Measurements from ENCODE around the gene RAVER1. TPM values are rescaled to one million over a fixed set of nuclear protein-coding genes. Genes with fewer than 3 reads are reported as not detected.

RAVER1 gene
- total and polyA plus RNA-seq, 4 donors: 7.9 to 24.0 (median 17.2) TPM

DNA sequence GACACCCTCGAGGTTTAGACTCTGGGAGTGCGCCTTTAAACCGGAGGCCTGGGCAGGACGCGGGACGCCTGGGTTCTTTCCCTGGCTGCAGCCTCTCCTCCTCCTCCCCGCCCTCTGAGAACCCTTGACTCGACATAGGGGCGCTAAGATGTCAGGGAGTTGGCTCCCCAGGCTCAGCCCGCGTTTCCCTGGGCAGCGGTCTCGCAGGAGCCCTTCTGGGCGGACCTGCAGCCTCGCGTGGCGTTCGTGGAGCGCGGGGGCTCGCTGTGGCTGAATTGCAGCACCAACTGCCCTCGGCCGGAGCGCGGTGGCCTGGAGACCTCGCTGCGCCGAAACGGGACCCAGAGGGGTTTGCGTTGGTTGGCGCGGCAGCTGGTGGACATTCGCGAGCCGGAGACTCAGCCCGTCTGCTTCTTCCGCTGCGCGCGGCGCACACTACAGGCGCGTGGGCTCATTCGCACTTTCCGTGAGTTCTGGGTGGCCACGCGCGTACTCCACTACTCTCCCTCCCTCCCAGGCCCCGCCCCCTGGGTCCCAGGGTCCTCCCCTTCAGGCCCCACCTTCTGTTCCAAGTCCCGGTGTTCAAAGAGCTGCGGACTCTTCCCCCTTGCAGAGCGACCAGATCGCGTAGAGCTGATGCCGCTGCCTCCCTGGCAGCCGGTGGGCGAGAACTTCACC is 42.3 kb downstream of the RAVER1 start:
- peak; percentile 32 for ATAC-seq (ENCODE audit: low FRiP score)
- DNase-seq: peak in 1 of 2 donors; percentile 82
- Histone ChIP-seq H3K27ac (ENCODE audit: low read depth in 1 of 2, low read length in 2 of 2) (no peak overlapping the region), H3K36me3 (ENCODE audit: control insufficient read depth in 1 of 2, insufficient read depth in 2 of 2, low read length in 1 of 2) (no peaks in the 10 kb centered on the region), H3K27me3 (ENCODE audit: control insufficient read depth in 1 of 2, insufficient read depth in 2 of 2, low read length in 1 of 2) (no peaks in the 10 kb centered on the region), H3K4me1 (ENCODE audit: control insufficient read depth in 1 of 2, insufficient read depth in 2 of 2, low read length in 2 of 2) (no peaks in the 10 kb centered on the region), H3K9me3 (ENCODE audit: control insufficient read depth, low read length) (no peaks in the 10 kb centered on the region), H3K4me3 (ENCODE audit: low read length in 2 of 2) (no peak overlapping the region)
- WGBS, 2 donors: 1% methylated on average over 57 of the region's 57 CpGs
- intact Hi-C loops (cut with DNase I): no loop called here

DNA sequence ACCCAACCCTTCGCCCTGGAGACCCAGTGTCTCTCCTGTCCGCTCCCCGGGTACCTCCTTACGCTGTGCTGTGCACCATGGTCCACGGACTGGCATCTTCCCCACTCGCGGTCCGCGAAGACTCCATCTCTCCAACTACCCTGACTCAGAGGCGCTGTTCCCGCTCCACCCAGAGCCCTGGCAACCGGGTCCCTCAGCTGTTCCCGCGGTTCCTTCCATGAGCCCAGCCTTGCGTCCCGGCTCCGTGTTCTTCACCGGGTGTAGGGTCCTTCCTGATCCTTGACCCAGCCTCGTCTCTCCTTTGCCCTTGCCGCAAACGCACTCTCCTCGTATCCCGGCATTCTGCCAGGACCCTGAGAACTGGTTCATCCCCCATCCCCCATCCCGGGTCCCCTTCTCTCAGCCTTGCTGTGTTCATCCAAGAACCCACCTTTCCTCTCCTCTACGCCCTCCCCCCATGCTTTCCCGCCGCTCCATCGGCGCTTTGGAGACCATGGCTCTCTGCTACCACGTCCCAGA is 42.9 kb downstream of the RAVER1 start:
- intact Hi-C loops (cut with DNase I): no loop called here
- Histone ChIP-seq H3K27ac (ENCODE audit: low read depth in 1 of 2, low read length in 2 of 2) (no peak overlapping the region), H3K9me3 (ENCODE audit: control insufficient read depth, low read length) (no peaks in the 10 kb centered on the region), H3K4me1 (ENCODE audit: control insufficient read depth in 1 of 2, insufficient read depth in 2 of 2, low read length in 2 of 2) (no peaks in the 10 kb centered on the region), H3K4me3 (ENCODE audit: low read length in 2 of 2) (no peak overlapping the region), H3K27me3 (ENCODE audit: control insufficient read depth in 1 of 2, insufficient read depth in 2 of 2, low read length in 1 of 2) (no peaks in the 10 kb centered on the region), H3K36me3 (ENCODE audit: control insufficient read depth in 1 of 2, insufficient read depth in 2 of 2, low read length in 1 of 2) (no peaks in the 10 kb centered on the region)
- no peak for ATAC-seq (ENCODE audit: low FRiP score)
- DNase-seq: no peak
- WGBS, 2 donors: 1 to 2% methylated on average over 30 of the region's 30 CpGs

DNA sequence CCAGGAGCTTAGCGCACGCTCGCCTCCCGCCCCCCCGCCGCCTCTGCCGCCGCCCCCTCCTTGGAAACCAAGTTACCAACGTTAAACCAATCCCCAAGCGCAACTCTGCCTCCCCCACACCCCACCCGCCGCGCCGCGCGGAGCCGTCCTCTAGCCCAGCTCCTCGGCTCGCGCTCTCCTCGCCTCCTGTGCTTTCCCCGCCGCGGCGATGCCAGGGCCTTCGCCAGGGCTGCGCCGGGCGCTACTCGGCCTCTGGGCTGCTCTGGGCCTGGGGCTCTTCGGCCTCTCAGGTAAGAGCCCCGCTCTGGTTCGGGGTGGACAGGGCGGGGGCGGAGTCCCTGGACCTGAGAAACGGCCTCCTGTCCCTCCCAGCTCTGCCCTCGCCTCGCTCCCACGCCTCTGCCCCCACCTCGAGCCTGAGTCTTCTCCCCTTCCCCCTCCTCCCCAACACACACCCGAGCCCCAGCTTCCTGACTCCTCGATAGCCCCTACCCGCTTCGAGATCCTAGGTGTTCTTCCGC is 43.4 kb downstream of the RAVER1 start, which contains the start of gene ICAM5:
TSS of gene ICAM5 (plus strand) at position 117 of the 521 bp plus-strand sequence. CDS start at position 209, 92 bp downstream.
- ATAC-seq (ENCODE audit: low FRiP score): no peak
- no peaks in the 10 kb centered on the region for H3K27me3 ChIP-seq (ENCODE audit: control insufficient read depth in 1 of 2, insufficient read depth in 2 of 2, low read length in 1 of 2)
- intact Hi-C loops (cut with DNase I): no loop called here
- no peaks in the 10 kb centered on the region for H3K4me1 ChIP-seq (ENCODE audit: control insufficient read depth in 1 of 2, insufficient read depth in 2 of 2, low read length in 2 of 2)
- no peaks in the 10 kb centered on the region for H3K36me3 ChIP-seq (ENCODE audit: control insufficient read depth in 1 of 2, insufficient read depth in 2 of 2, low read length in 1 of 2)
- no peak within 1 kb of the TSS for H3K27ac ChIP-seq (ENCODE audit: low read depth in 1 of 2, low read length in 2 of 2)
- no peaks in the 10 kb centered on the region for H3K9me3 ChIP-seq (ENCODE audit: control insufficient read depth, low read length)
- no peak for DNase-seq
- WGBS, 2 donors: 0 to 1% methylated on average over 36 to 45 of the region's 45 CpGs
- no peak within 1 kb of the TSS for H3K4me3 ChIP-seq (ENCODE audit: low read length in 2 of 2)

DNA sequence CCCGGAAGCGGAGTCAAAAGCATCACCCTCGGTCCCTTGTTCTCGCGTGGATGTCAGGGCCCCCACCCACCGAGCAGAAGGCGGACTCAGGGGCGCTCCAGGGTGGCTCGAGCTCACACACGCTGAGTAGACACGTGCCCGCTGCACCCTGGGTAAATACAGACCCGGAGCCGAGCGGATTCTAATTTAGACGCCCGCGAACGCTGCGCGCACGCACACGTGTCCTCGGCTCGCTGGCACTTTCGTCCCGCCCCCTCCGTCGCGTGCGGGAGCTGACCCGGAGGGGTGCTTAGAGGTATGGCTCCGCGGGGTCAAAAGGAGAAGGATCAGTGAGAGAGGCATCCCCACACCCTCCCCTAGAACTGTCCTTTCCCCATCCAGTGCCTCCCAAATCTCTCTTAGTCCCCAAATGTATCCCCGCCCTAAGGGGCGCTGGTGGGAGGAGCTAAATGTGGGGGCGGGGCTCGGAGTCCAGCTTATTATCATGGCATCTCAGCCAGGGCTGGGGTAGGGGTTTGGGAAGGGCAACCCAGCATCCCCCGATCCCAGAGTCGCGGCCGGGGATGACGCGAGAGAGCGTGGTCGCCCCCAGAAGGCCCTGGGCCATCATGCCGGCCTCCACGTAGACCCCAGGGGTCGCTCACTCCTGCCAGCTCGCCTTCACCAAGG is 44.0 kb downstream of the RAVER1 start:
- no peak overlapping the region for H3K4me3 ChIP-seq (ENCODE audit: low read length in 2 of 2)
- 1% methylated on average over 48 to 50 of the region's 50 CpGs for WGBS, 2 donors
- intact Hi-C loops (cut with DNase I): no loop called here
- H3K9me3 ChIP-seq (ENCODE audit: control insufficient read depth, low read length): no peaks in the 10 kb centered on the region
- no peaks in the 10 kb centered on the region for H3K36me3 ChIP-seq (ENCODE audit: control insufficient read depth in 1 of 2, insufficient read depth in 2 of 2, low read length in 1 of 2)
- H3K4me1 ChIP-seq (ENCODE audit: control insufficient read depth in 1 of 2, insufficient read depth in 2 of 2, low read length in 2 of 2): no peaks in the 10 kb centered on the region
- no peak overlapping the region for H3K27ac ChIP-seq (ENCODE audit: low read depth in 1 of 2, low read length in 2 of 2)
- no peaks in the 10 kb centered on the region for H3K27me3 ChIP-seq (ENCODE audit: control insufficient read depth in 1 of 2, insufficient read depth in 2 of 2, low read length in 1 of 2)
- ATAC-seq (ENCODE audit: low FRiP score) (no peak), DNase-seq (no peak)

DNA sequence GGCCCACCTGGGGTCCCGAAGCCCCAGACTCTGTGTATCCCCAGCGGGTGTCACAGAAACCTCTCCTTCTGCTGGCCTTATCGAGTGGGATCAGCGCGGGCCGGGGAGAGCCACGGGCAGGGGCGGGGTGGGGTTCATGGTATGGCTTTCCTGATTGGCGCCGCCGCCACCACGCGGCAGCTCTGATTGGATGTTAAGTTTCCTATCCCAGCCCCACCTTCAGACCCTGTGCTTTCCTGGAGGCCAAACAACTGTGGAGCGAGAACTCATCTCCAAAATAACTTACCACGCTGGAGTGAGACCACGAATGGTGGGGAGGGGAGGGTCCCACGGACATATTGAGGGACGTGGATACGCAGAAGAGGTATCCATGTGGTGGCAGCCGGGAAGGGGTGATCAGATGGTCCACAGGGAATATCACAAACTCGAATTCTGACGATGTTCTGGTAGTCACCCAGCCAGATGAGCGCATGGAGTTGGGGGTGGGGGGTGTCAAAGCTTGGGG is 44.6 kb downstream of the RAVER1 start:
- no peaks in the 10 kb centered on the region for H3K9me3 ChIP-seq (ENCODE audit: control insufficient read depth, low read length)
- no peak overlapping the region for H3K27ac ChIP-seq (ENCODE audit: low read depth in 1 of 2, low read length in 2 of 2)
- H3K4me1 ChIP-seq (ENCODE audit: control insufficient read depth in 1 of 2, insufficient read depth in 2 of 2, low read length in 2 of 2): no peaks in the 10 kb centered on the region
- peak in 1 of 2 donors; percentile 59 for DNase-seq
- no peak for ATAC-seq (ENCODE audit: low FRiP score)
- no peaks in the 10 kb centered on the region for H3K36me3 ChIP-seq (ENCODE audit: control insufficient read depth in 1 of 2, insufficient read depth in 2 of 2, low read length in 1 of 2)
- intact Hi-C loops (cut with DNase I): no loop called here
- 3 to 4% methylated on average over 23 of the region's 23 CpGs for WGBS, 2 donors
- no peak overlapping the region for H3K4me3 ChIP-seq (ENCODE audit: low read length in 2 of 2)
- no peaks in the 10 kb centered on the region for H3K27me3 ChIP-seq (ENCODE audit: control insufficient read depth in 1 of 2, insufficient read depth in 2 of 2, low read length in 1 of 2)

DNA sequence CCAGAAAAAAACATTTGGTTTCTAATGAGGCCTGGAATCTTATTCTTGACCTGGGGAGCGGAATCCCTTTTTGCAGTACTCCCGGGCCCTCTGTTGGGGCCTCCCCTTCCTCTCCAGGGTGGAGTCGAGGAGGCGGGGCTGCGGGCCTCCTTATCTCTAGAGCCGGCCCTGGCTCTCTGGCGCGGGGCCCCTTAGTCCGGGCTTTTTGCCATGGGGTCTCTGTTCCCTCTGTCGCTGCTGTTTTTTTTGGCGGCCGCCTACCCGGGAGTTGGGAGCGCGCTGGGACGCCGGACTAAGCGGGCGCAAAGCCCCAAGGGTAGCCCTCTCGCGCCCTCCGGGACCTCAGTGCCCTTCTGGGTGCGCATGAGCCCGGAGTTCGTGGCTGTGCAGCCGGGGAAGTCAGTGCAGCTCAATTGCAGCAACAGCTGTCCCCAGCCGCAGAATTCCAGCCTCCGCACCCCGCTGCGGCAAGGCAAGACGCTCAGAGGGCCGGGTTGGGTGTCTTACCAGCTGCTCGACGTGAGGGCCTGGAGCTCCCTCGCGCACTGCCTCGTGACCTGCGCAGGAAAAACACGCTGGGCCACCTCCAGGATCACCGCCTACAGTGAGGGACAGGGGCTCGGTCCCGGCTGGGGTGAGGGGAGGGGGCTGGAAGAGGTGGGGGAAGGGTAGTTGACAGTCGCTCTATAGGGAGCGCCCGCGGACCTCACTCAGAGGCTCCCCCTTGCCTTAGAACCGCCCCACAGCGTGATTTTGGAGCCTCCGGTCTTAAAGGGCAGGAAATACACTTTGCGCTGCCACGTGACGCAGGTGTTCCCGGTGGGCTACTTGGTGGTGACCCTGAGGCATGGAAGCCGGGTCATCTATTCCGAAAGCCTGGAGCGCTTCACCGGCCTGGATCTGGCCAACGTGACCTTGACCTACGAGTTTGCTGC is 46.3 kb downstream of the RAVER1 start, which contains the start of gene ICAM4:
TSS of gene ICAM4 (plus strand) at position 153 of the 935 bp plus-strand sequence. CDS start at position 211, 58 bp downstream.
- 3% methylated on average over 57 to 59 of the region's 59 CpGs for WGBS, 2 donors
- Histone ChIP-seq H3K4me1 (ENCODE audit: control insufficient read depth in 1 of 2, insufficient read depth in 2 of 2, low read length in 2 of 2) (no peaks in the 10 kb centered on the region), H3K36me3 (ENCODE audit: control insufficient read depth in 1 of 2, insufficient read depth in 2 of 2, low read length in 1 of 2) (no peaks in the 10 kb centered on the region), H3K4me3 (ENCODE audit: low read length in 2 of 2) (no peak within 1 kb of the TSS), H3K27me3 (ENCODE audit: control insufficient read depth in 1 of 2, insufficient read depth in 2 of 2, low read length in 1 of 2) (no peaks in the 10 kb centered on the region), H3K9me3 (ENCODE audit: control insufficient read depth, low read length) (no peaks in the 10 kb centered on the region), H3K27ac (ENCODE audit: low read depth in 1 of 2, low read length in 2 of 2) (no peak within 1 kb of the TSS)
- DNase-seq (peak in 1 of 2 donors; percentile 81), ATAC-seq (ENCODE audit: low FRiP score) (peak; percentile 67)
- intact Hi-C loops (cut with DNase I): no loop called here

DNA sequence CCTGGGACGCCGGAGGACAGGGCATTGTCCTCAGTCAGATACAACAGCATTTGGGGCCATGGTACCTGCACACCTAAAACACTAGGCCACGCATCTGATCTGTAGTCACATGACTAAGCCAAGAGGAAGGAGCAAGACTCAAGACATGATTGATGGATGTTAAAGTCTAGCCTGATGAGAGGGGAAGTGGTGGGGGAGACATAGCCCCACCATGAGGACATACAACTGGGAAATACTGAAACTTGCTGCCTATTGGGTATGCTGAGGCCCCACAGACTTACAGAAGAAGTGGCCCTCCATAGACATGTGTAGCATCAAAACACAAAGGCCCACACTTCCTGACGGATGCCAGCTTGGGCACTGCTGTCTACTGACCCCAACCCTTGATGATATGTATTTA is 47.9 kb downstream of the RAVER1 start:
- H3K36me3 ChIP-seq (ENCODE audit: control insufficient read depth in 1 of 2, insufficient read depth in 2 of 2, low read length in 1 of 2): no peaks in the 10 kb centered on the region

DNA sequence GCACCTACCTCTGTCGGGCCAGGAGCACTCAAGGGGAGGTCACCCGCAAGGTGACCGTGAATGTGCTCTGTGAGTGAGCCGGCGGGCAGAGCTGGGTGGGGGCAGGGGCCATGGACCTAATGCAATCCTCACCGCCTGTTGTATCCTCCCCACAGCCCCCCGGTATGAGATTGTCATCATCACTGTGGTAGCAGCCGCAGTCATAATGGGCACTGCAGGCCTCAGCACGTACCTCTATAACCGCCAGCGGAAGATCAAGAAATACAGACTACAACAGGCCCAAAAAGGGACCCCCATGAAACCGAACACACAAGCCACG is 48.4 kb downstream of the RAVER1 start:
- Histone ChIP-seq H3K27ac (ENCODE audit: low read depth in 1 of 2, low read length in 2 of 2) (no peak overlapping the region), H3K9me3 (ENCODE audit: control insufficient read depth, low read length) (no peaks in the 10 kb centered on the region), H3K4me1 (ENCODE audit: control insufficient read depth in 1 of 2, insufficient read depth in 2 of 2, low read length in 2 of 2) (no peaks in the 10 kb centered on the region), H3K27me3 (ENCODE audit: control insufficient read depth in 1 of 2, insufficient read depth in 2 of 2, low read length in 1 of 2) (no peaks in the 10 kb centered on the region), H3K36me3 (ENCODE audit: control insufficient read depth in 1 of 2, insufficient read depth in 2 of 2, low read length in 1 of 2) (no peaks in the 10 kb centered on the region), H3K4me3 (ENCODE audit: low read length in 2 of 2) (no peak overlapping the region)
- DNase-seq (no peak), ATAC-seq (ENCODE audit: low FRiP score) (no peak)
- intact Hi-C loops (cut with DNase I): no loop called here
- WGBS, 2 donors: 97 to 98% methylated on average over 13 of the region's 13 CpGs

More for the DNA sequence above, 47.9 kb downstream of the RAVER1 start:
- ATAC-seq (ENCODE audit: low FRiP score): no peak
- no peak overlapping the region for H3K4me3 ChIP-seq (ENCODE audit: low read length in 2 of 2)
- no peaks in the 10 kb centered on the region for H3K27me3 ChIP-seq (ENCODE audit: control insufficient read depth in 1 of 2, insufficient read depth in 2 of 2, low read length in 1 of 2)
- no peak overlapping the region for H3K27ac ChIP-seq (ENCODE audit: low read depth in 1 of 2, low read length in 2 of 2)
- DNase-seq: no peak
- no peaks in the 10 kb centered on the region for H3K9me3 ChIP-seq (ENCODE audit: control insufficient read depth, low read length)
- WGBS, 2 donors: 94 to 96% methylated on average over 4 of the region's 4 CpGs
- H3K4me1 ChIP-seq (ENCODE audit: control insufficient read depth in 1 of 2, insufficient read depth in 2 of 2, low read length in 2 of 2): no peaks in the 10 kb centered on the region
- intact Hi-C loops (cut with DNase I): no loop called here
